ENCODE data around the gene KAZN.
"Not testable (repeated sequence)": the region's sequence is repeated elsewhere in the genome, so short reads cannot be mapped to it uniquely, and the experiment has no call there.

Gene KAZN

GRCh38 chr1:14578156-14578555 lies 20.3 kb upstream of the KAZN start:
- Histone ChIP-seq H3K9ac (ENCODE audit: low read length) (no peak overlapping the region), H3F3A (ENCODE audit: insufficient read depth, low read length) (no peaks in the 10 kb centered on the region), H3K9me2 (replicated peaks; ENCODE audit: insufficient read depth, low read length) (no peaks in the 10 kb centered on the region), H3K27me3 (replicated peaks; ENCODE audit: insufficient read depth, low read length) (no peaks in the 10 kb centered on the region), H4K20me1 (ENCODE audit: insufficient read depth, low read length) (no peaks in the 10 kb centered on the region), H3K27ac (ENCODE audit: low read length) (no peak overlapping the region), H2AFZ (ENCODE audit: low read length) (no peak overlapping the region), H3K4me3 (ENCODE audit: low read length) (no peak overlapping the region), H3K36me3 (replicated peaks; ENCODE audit: insufficient read depth, low read length) (no peaks in the 10 kb centered on the region), H3K4me1 (ENCODE audit: low read length) (no peaks in the 10 kb centered on the region), H3K79me2 (ENCODE audit: low read length) (no peaks in the 10 kb centered on the region), H3K4me2 (ENCODE audit: low read depth, low read length) (no peak overlapping the region), H3K9me3 (replicated peaks; ENCODE audit: insufficient read depth, low read length) (no peaks in the 10 kb centered on the region)
- no peak for TF ChIP-seq CTCF (IDR thresholded peaks at IDR 0.05; ENCODE audit: low read length)
- no peak for TF ChIP-seq EZH2 (optimal IDR thresholded peaks at IDR 0.05; ENCODE audit: low read depth, low read length)
- no peak for TF ChIP-seq EZH2phosphoT487 (IDR thresholded peaks at IDR 0.05; ENCODE audit: low read length)
- DNase-seq, result no peak

- not testable (repeated sequence) for H3K4me3 ChIP-seq (ENCODE audit: low read length); H3K27me3 ChIP-seq (replicated peaks; ENCODE audit: insufficient read depth, low read length); H3K4me1 ChIP-seq (ENCODE audit: low read length); H3K9ac ChIP-seq (ENCODE audit: low read length); H3K27ac ChIP-seq (ENCODE audit: low read length); H3K9me3 ChIP-seq (replicated peaks; ENCODE audit: insufficient read depth, low read length); H3K4me2 ChIP-seq (ENCODE audit: low read depth, low read length); H3K36me3 ChIP-seq (replicated peaks; ENCODE audit: insufficient read depth, low read length); H3K79me2 ChIP-seq (ENCODE audit: low read length); H4K20me1 ChIP-seq (ENCODE audit: insufficient read depth, low read length); DNase-seq; H2AFZ ChIP-seq (ENCODE audit: low read length); H3K9me2 ChIP-seq (replicated peaks; ENCODE audit: insufficient read depth, low read length); H3F3A ChIP-seq (ENCODE audit: insufficient read depth, low read length)
Measured at GRCh38 chr1:14580295-14580694, 18.2 kb upstream of the KAZN start.

GRCh38 chr1:14580986-14581385 lies 17.5 kb upstream of the KAZN start:
- no peaks in the 10 kb centered on the region for H3K9me2 ChIP-seq (replicated peaks; ENCODE audit: insufficient read depth, low read length)
- no peaks in the 10 kb centered on the region for H3K36me3 ChIP-seq (replicated peaks; ENCODE audit: insufficient read depth, low read length)
- H4K20me1 ChIP-seq (ENCODE audit: insufficient read depth, low read length), result no peaks in the 10 kb centered on the region
- TF ChIP-seq CTCF (IDR thresholded peaks at IDR 0.05; ENCODE audit: low read length) (no peak), EZH2 (optimal IDR thresholded peaks at IDR 0.05; ENCODE audit: low read depth, low read length) (no peak), EZH2phosphoT487 (IDR thresholded peaks at IDR 0.05; ENCODE audit: low read length) (no peak)
- H3K4me3 ChIP-seq (ENCODE audit: low read length), result no peak overlapping the region
- no peak overlapping the region for H3K27ac ChIP-seq (ENCODE audit: low read length)
- no peak overlapping the region for H3K9ac ChIP-seq (ENCODE audit: low read length)
- no peaks in the 10 kb centered on the region for H3F3A ChIP-seq (ENCODE audit: insufficient read depth, low read length)
- H3K79me2 ChIP-seq (ENCODE audit: low read length), result no peaks in the 10 kb centered on the region
- no peaks in the 10 kb centered on the region for H3K9me3 ChIP-seq (replicated peaks; ENCODE audit: insufficient read depth, low read length)
- no peak overlapping the region for H3K4me2 ChIP-seq (ENCODE audit: low read depth, low read length)
- H2AFZ ChIP-seq (ENCODE audit: low read length), result no peak overlapping the region
- no peak for DNase-seq
- H3K4me1 ChIP-seq (ENCODE audit: low read length), result no peaks in the 10 kb centered on the region
- no peaks in the 10 kb centered on the region for H3K27me3 ChIP-seq (replicated peaks; ENCODE audit: insufficient read depth, low read length)

GRCh38 chr1:14583788-14584187 lies 14.7 kb upstream of the KAZN start:
- DNase-seq, result no peak
- H3K27ac ChIP-seq (ENCODE audit: low read length), result no peak overlapping the region
- H3K27me3 ChIP-seq (replicated peaks; ENCODE audit: insufficient read depth, low read length), result no peaks in the 10 kb centered on the region
- H3K36me3 ChIP-seq (replicated peaks; ENCODE audit: insufficient read depth, low read length), result no peaks in the 10 kb centered on the region
- no peak overlapping the region for H2AFZ ChIP-seq (ENCODE audit: low read length)
- no peak for TF ChIP-seq EZH2phosphoT487 (IDR thresholded peaks at IDR 0.05; ENCODE audit: low read length)
- no peak for TF ChIP-seq CTCF (IDR thresholded peaks at IDR 0.05; ENCODE audit: low read length)
- TF ChIP-seq EZH2 (optimal IDR thresholded peaks at IDR 0.05; ENCODE audit: low read depth, low read length), result no peak
- H3K9me3 ChIP-seq (replicated peaks; ENCODE audit: insufficient read depth, low read length), result no peaks in the 10 kb centered on the region
- no peaks in the 10 kb centered on the region for H3F3A ChIP-seq (ENCODE audit: insufficient read depth, low read length)
- H3K9me2 ChIP-seq (replicated peaks; ENCODE audit: insufficient read depth, low read length), result no peaks in the 10 kb centered on the region
- H3K9ac ChIP-seq (ENCODE audit: low read length), result no peak overlapping the region
- H3K4me2 ChIP-seq (ENCODE audit: low read depth, low read length), result no peak overlapping the region
- H3K4me3 ChIP-seq (ENCODE audit: low read length), result no peak overlapping the region
- H3K79me2 ChIP-seq (ENCODE audit: low read length), result no peaks in the 10 kb centered on the region
- no peaks in the 10 kb centered on the region for H3K4me1 ChIP-seq (ENCODE audit: low read length)
- no peaks in the 10 kb centered on the region for H4K20me1 ChIP-seq (ENCODE audit: insufficient read depth, low read length)

All from MM.1S (cell line).